Parathyroid adenoma (tissue), 2 donors: ENCODE results near the gene KITLG.

Experiments used
- H2AFZ ChIP-seq: fragments of 300-600 bp; sonication (generic); one replicate; pipeline ENCODE4 v1.7.0; 2017; ENCODE audit warnings: antibody characterized with exemption, mild to moderate bottlenecking
- H3K27ac ChIP-seq: fragments of 300-600 bp; sonication (generic); one replicate; pipeline ENCODE4 v1.7.0; 2017
- H3K27me3 ChIP-seq: fragments of 300-600 bp; sonication (generic); one replicate; pipeline ENCODE4 v1.7.0; 2017; ENCODE audit warnings: low read length; ENCODE audit not compliant: control insufficient read depth, insufficient read depth
- H3K36me3 ChIP-seq: fragments of 300-600 bp; sonication (generic); one replicate; pipeline ENCODE4 v1.7.0; 2017; ENCODE audit warnings: low read length; ENCODE audit not compliant: control insufficient read depth, insufficient read depth
- H3K4me1 ChIP-seq: fragments of 300-600 bp; sonication (generic); one replicate; pipeline ENCODE4 v1.7.0; 2017; ENCODE audit warnings: control low read depth
- H3K4me2 ChIP-seq: fragments of 300-600 bp; sonication (generic); one replicate; pipeline ENCODE4 v1.7.0; 2017; ENCODE audit warnings: low read length
- H3K4me3 ChIP-seq: fragments of 300-600 bp; sonication (generic); one replicate; pipeline ENCODE4 v1.7.0; 2017; ENCODE audit warnings: low read depth, low read length
- H3K79me2 ChIP-seq: fragments of 300-600 bp; sonication (generic); one replicate; pipeline ENCODE4 v1.7.0; 2017; ENCODE audit warnings: control low read depth
- H3K9ac ChIP-seq: fragments of 300-600 bp; sonication (generic); one replicate; pipeline ENCODE4 v1.7.0; 2017; ENCODE audit warnings: mild to moderate bottlenecking
- H3K9me3 ChIP-seq: fragments of 300-600 bp; sonication (generic); one replicate; pipeline ENCODE4 v1.7.0; 2017; ENCODE audit warnings: low read length; ENCODE audit not compliant: control insufficient read depth
- CTCF ChIP-seq: fragments of 300-600 bp; sonication (generic); IDR thresholded peaks from one replicate; pipeline ENCODE4 v1.7.0; 2017; ENCODE audit warnings: antibody characterized with exemption, mild to moderate bottlenecking
- donor health status: primary hyperparathyroidism.

The KITLG gene

GRCh38 chr12:88546853-88547252, 33.4 kb downstream of the KITLG start:
- H3K4me1 ChIP-seq, result no peaks in the 10 kb centered on the region

GRCh38 chr12:88546226-88546625, 34.0 kb downstream of the KITLG start:
- Histone ChIP-seq H3K9ac (no peak overlapping the region), H3K4me3 (no peak overlapping the region), H3K79me2 (no peaks in the 10 kb centered on the region), H3K36me3 (no peaks in the 10 kb centered on the region), H3K9me3 (no peaks in the 10 kb centered on the region), H3K27ac (no peak overlapping the region), H2AFZ (no peak overlapping the region), H3K4me2 (no peak overlapping the region), H3K4me1 (no peaks in the 10 kb centered on the region), H3K27me3 (no peaks in the 10 kb centered on the region)
- TF ChIP-seq CTCF, result no peak

More at GRCh38 chr12:88546853-88547252, 33.4 kb downstream of the KITLG start:
- no peak overlapping the region for H3K4me2 ChIP-seq
- no peak overlapping the region for H3K9ac ChIP-seq
- H2AFZ ChIP-seq, result no peak overlapping the region
- no peaks in the 10 kb centered on the region for H3K27me3 ChIP-seq
- no peak for TF ChIP-seq CTCF
- no peaks in the 10 kb centered on the region for H3K9me3 ChIP-seq
- no peak overlapping the region for H3K4me3 ChIP-seq
- H3K27ac ChIP-seq, result no peak overlapping the region
- H3K79me2 ChIP-seq, result no peaks in the 10 kb centered on the region
- H3K36me3 ChIP-seq, result no peaks in the 10 kb centered on the region

- Histone ChIP-seq H3K27ac (no peak overlapping the region), H3K4me1 (no peaks in the 10 kb centered on the region), H3K4me3 (no peak overlapping the region), H3K36me3 (no peaks in the 10 kb centered on the region), H3K27me3 (no peaks in the 10 kb centered on the region), H3K79me2 (no peaks in the 10 kb centered on the region), H2AFZ (no peak overlapping the region), H3K9me3 (no peaks in the 10 kb centered on the region), H3K9ac (no peak overlapping the region), H3K4me2 (no peak overlapping the region)
- no peak for TF ChIP-seq CTCF
Observed at GRCh38 chr12:88544991-88545980, 35.0 kb downstream of the KITLG start.

GRCh38 chr12:88539893-88540292, 40.4 kb downstream of the KITLG start:
- Histone ChIP-seq H3K4me1 (no peaks in the 10 kb centered on the region), H3K27ac (no peak overlapping the region), H3K36me3 (no peaks in the 10 kb centered on the region)

More at GRCh38 chr12:88539893-88540292, 40.4 kb downstream of the KITLG start:
- no peak overlapping the region for H2AFZ ChIP-seq
- no peak overlapping the region for H3K4me3 ChIP-seq
- no peaks in the 10 kb centered on the region for H3K27me3 ChIP-seq
- no peaks in the 10 kb centered on the region for H3K9me3 ChIP-seq
- no peak overlapping the region for H3K9ac ChIP-seq
- no peak for TF ChIP-seq CTCF
- H3K79me2 ChIP-seq, result no peaks in the 10 kb centered on the region
- no peak overlapping the region for H3K4me2 ChIP-seq
